Activated CD8-positive, alpha-beta memory T cell treated with anti-CD3 and anti-CD28 coated beads, Interleukin-2, amount 50 U/mL, for 48 hours (primary cell): Measurements from ENCODE around the gene CPSF7.
A peak's percentile ranks its signal among the peaks of the same experiment; 100 is the strongest.

Experiments used
- DNase-seq: peaks from one replicate; pipeline ENCODE4 v3.0.0-alpha.2; 2020

The CPSF7 gene

GRCh38 chr11:61380884-61381283, 48.9 kb downstream of the CPSF7 start:
- no peak for DNase-seq

- no peak for DNase-seq
Observed at GRCh38 chr11:61378713-61379313, 51.0 kb downstream of the CPSF7 start.

GRCh38 chr11:61377461-61378160, 52.2 kb downstream of the CPSF7 start:
- no peak for DNase-seq

- DNase-seq, result no peak
Observed at GRCh38 chr11:61375761-61376108, 54.0 kb downstream of the CPSF7 start.

- DNase-seq, result no peak
Observed at GRCh38 chr11:61372659-61373420, 56.9 kb downstream of the CPSF7 start.

- no peak for DNase-seq
Observed at GRCh38 chr11:61370349-61371005, 59.3 kb downstream of the CPSF7 start.

GRCh38 chr11:61369372-61370348, 60.1 kb downstream of the CPSF7 start:
- no peak for DNase-seq

- DNase-seq, result no peak
Observed at GRCh38 chr11:61368646-61369045, 61.1 kb downstream of the CPSF7 start.

GRCh38 chr11:61367406-61367805, 62.4 kb downstream of the CPSF7 start:
- no peak for DNase-seq

GRCh38 chr11:61364012-61364675, 65.6 kb downstream of the CPSF7 start:
- DNase-seq, result no peak

GRCh38 chr11:61362542-61362875, 67.3 kb downstream of the CPSF7 start:
- peak; percentile 61 for DNase-seq

GRCh38 chr11:61361741-61362541, 67.8 kb downstream of the CPSF7 start, which contains the start of the genes CYB561A3 and TMEM138:
CYB561A3 (minus strand) TSS chr11:61361882; CDS start chr11:61356713, 5,169 bp downstream.
TMEM138 (plus strand) TSS chr11:61362374; CDS start chr11:61364391, 2,017 bp downstream.
- peak; percentile 94 for DNase-seq

- peak; percentile 60 for DNase-seq
Observed at GRCh38 chr11:61361237-61361740, 68.5 kb downstream of the CPSF7 start.

- no peak for DNase-seq
Observed at GRCh38 chr11:61359516-61359915, 70.3 kb downstream of the CPSF7 start.

- no peak for DNase-seq
Observed at GRCh38 chr11:61358566-61358965, 71.2 kb downstream of the CPSF7 start.

- no peak for DNase-seq
Observed at GRCh38 chr11:61357894-61358239, 71.9 kb downstream of the CPSF7 start.

GRCh38 chr11:61357233-61357893, 72.4 kb downstream of the CPSF7 start:
- DNase-seq, result no peak

- DNase-seq, result no peak
Observed at GRCh38 chr11:61356706-61357105, 73.1 kb downstream of the CPSF7 start.

- DNase-seq, result no peak
Observed at GRCh38 chr11:61354208-61354607, 75.6 kb downstream of the CPSF7 start.
